Sigmoid colon (tissue), 4 donors: ENCODE measurements around the gene ARHGAP10.

Experiments
- CTCF ChIP-seq, 4 experiments: fragments of 450-650 bp in 3 of 4; fragments of 200-600 bp in 1 of 4; IDR thresholded peaks; one replicate each; pipeline ENCODE4 v1.5.1; 2016 to 2019; ENCODE audit warnings: antibody characterized with exemption in 4 of 4, mild to moderate bottlenecking in 3 of 4, moderate library complexity in 2 of 4
- POLR2A ChIP-seq, 2 donors: fragments of 450-650 bp; IDR thresholded peaks; one replicate each; pipeline ENCODE4 v1.6.1; 2016; ENCODE audit warnings: antibody characterized with exemption in 2 of 2, mild to moderate bottlenecking in 2 of 2, moderate library complexity in 2 of 2
- POLR2AphosphoS5 ChIP-seq, 4 donors: sonication (generic); formaldehyde crosslinking; IDR thresholded peaks; one replicate each; pipeline ENCODE4 v1.6.1; 2017; ENCODE audit warnings: antibody characterized with exemption in 4 of 4

DNA sequence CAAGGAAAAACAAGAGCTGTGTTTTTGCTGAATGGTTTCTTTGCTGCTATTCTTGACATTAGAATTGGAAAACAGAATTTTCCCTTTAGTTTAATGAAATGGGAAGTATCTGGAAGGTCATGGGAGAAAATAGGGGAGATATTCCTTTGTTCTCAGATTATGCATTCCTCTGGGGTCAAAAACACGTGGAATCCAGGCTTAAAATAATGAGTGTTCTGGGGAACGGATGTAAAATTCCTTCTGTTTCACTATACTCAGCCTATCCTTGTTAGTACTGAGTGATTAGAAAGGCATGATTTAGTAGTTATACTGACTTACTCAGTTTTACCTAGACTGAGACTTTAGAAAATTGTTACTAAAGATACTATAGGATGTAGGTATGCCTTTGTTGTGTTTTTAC lies 107.3 kb downstream of the ARHGAP10 start:
- TF ChIP-seq CTCF (IDR thresholded peaks at IDR 0.05): no peak
- no peak for TF ChIP-seq POLR2AphosphoS5 (IDR thresholded peaks at IDR 0.05)
- no peak for TF ChIP-seq POLR2A (IDR thresholded peaks at IDR 0.05)
